A549 (cell line): Measurements from ENCODE around the gene ENPP3. TPM values are rescaled to one million over a fixed set of nuclear protein-coding genes. Genes with fewer than 3 reads are reported as not detected.
A peak's percentile ranks its signal among the peaks of the same experiment; 100 is the strongest.

ENCODE experiments used
- ATAC-seq, 2 experiments: fragments of 200-7000 bp in 1 of 2; fragments of >200 bp in 1 of 2; cut with Nextera tagmentation in 1 of 2; cut with Tn5 transposase in 1 of 2; 3 replicates each; pipeline versions ENCODE4 v1.8.0 to v1.9.1; 2018 to 2020; ENCODE audit warnings: mild to moderate bottlenecking in 1 of 2, moderate library complexity in 1 of 2
- CTCF ChIA-PET: fragments of 300-600 bp; sonication (Branson Sonifier 250); formaldehyde crosslinking; extraction: SDS; loops from one replicate; lab custom pipeline; 2021; ENCODE audit warnings: antibody characterized with exemption, inconsistent platforms; lab: Yijun Ruan, JAX
- POLR2A ChIA-PET: fragments of 350-600 bp; formaldehyde crosslinking; extraction: SDS; loops from one replicate; lab custom pipeline; 2021; ENCODE audit warnings: antibody characterized with exemption, inconsistent platforms; lab: Yijun Ruan, JAX
- DNase-seq, 2 experiments: peaks; one replicate each; pipeline versions ENCODE4 v3.0.0 to v3.0.0-alpha.2; 2011 to 2016; ENCODE audit warnings: low read depth in 1 of 2, low spot score in 1 of 2
- FAIRE-seq: peaks from 2 replicates; lab custom pipeline; 2011; peaks lifted over from hg19 to GRCh38; lab: Jason Lieb, UNC
- H3K27ac ChIP-seq, 2 experiments: fragments of >200 bp; sonication (Bioruptor Twin); formaldehyde crosslinking; 3 replicates each; pipeline ENCODE4 v1.5.1; 2016 to 2017
- H3K4me1 ChIP-seq: fragments of >200 bp; sonication (Bioruptor Twin); formaldehyde crosslinking; 3 replicates; pipeline ENCODE4 v1.6.1; 2016
- H3K4me2 ChIP-seq: fragments of >200 bp; sonication (Bioruptor Twin); formaldehyde crosslinking; 3 replicates; pipeline ENCODE4 v1.6.1; 2016
- H3K4me3 ChIP-seq: fragments of >200 bp; sonication (Bioruptor Twin); formaldehyde crosslinking; 3 replicates; pipeline ENCODE4 v1.5.1; 2016
- H3K9me3 ChIP-seq: fragments of >200 bp; sonication (Bioruptor Twin); formaldehyde crosslinking; 3 replicates; pipeline ENCODE4 v1.6.1; 2016
- ATOH8 ChIP-seq: fragments of 250-450 bp; sonication (Bioruptor Pico); IDR thresholded peaks from 2 replicates; pipeline ENCODE4 v1.5.0; 2020; ENCODE audit warnings: low read depth, mild to moderate bottlenecking, moderate library complexity
- BHLHE40 ChIP-seq: IDR thresholded peaks from 2 replicates; pipeline ENCODE4 v1.6.1; 2012; ENCODE audit warnings: low read depth, low read length, inconsistent platforms
- EHMT2 ChIP-seq: fragments of 200-600 bp; sonication (generic); IDR thresholded peaks from 2 replicates; pipeline ENCODE4 v1.6.1; 2016; ENCODE audit warnings: antibody characterized with exemption, low read depth, mild to moderate bottlenecking, moderate library complexity
- ELK1 ChIP-seq: fragments of 150-350 bp; IDR thresholded peaks from 2 replicates; pipeline ENCODE4 v1.6.1; 2014; ENCODE audit warnings: low read depth, mild to moderate bottlenecking, low read length
- ESRRA ChIP-seq: fragments of 150-350 bp; IDR thresholded peaks from 2 replicates; pipeline ENCODE4 v1.6.1; 2014; ENCODE audit warnings: mild to moderate bottlenecking, low read length, borderline replicate concordance
- FOSB ChIP-seq: fragments of 250-450 bp; sonication (Bioruptor Pico); IDR thresholded peaks from 2 replicates; pipeline ENCODE4 v1.5.0; 2020; ENCODE audit warnings: mild to moderate bottlenecking, moderate library complexity
- GATA3 ChIP-seq: IDR thresholded peaks from 2 replicates; pipeline ENCODE4 v1.6.1; 2012; ENCODE audit warnings: borderline replicate concordance
- HDAC2 ChIP-seq: fragments of 200-600 bp; sonication (generic); IDR thresholded peaks from 2 replicates; pipeline ENCODE4 v1.6.1; 2016
- HOXA7 ChIP-seq: fragments of 250-450 bp; sonication (Bioruptor Pico); IDR thresholded peaks from 2 replicates; pipeline ENCODE4 v1.5.0; 2020; ENCODE audit warnings: mild to moderate bottlenecking, moderate library complexity
- HOXB13 ChIP-seq: fragments of 250-450 bp; sonication (Bioruptor Pico); IDR thresholded peaks from 2 replicates; pipeline ENCODE4 v1.5.0; 2020; ENCODE audit warnings: low read depth, mild to moderate bottlenecking, moderate library complexity
- HOXB5 ChIP-seq: fragments of 250-450 bp; sonication (Bioruptor Pico); IDR thresholded peaks from 2 replicates; pipeline ENCODE4 v1.5.0; 2020; ENCODE audit warnings: mild to moderate bottlenecking, moderate library complexity
- JUNB ChIP-seq: fragments of >200 bp; sonication (Bioruptor Twin); formaldehyde crosslinking; IDR thresholded peaks from 2 replicates; pipeline ENCODE4 v1.6.1; 2016
- KDM1A ChIP-seq: fragments of 200-600 bp; sonication (generic); IDR thresholded peaks from 2 replicates; pipeline ENCODE4 v1.6.1; 2016; ENCODE audit warnings: low read depth, mild to moderate bottlenecking
- MAFK ChIP-seq: fragments of 450-650 bp; IDR thresholded peaks from 2 replicates; pipeline ENCODE4 v1.6.1; 2014; ENCODE audit not compliant: partially characterized antibody
- MAX ChIP-seq: IDR thresholded peaks from 2 replicates; pipeline ENCODE4 v1.6.1; 2012
- MAZ ChIP-seq: fragments of 150-350 bp; IDR thresholded peaks from 2 replicates; pipeline ENCODE4 v1.6.1; 2014; ENCODE audit warnings: antibody characterized with exemption, low read depth, low read length, borderline replicate concordance
- MYC ChIP-seq: IDR thresholded peaks from 2 replicates; pipeline ENCODE4 v1.6.1; 2012; ENCODE audit warnings: mild to moderate bottlenecking, inconsistent platforms, low read length, improper control_type of control experiment, borderline replicate concordance
- PBX3 ChIP-seq: IDR thresholded peaks from 2 replicates; pipeline ENCODE4 v1.6.1; 2012
- RCOR1 ChIP-seq: fragments of 150-350 bp; IDR thresholded peaks from 2 replicates; pipeline ENCODE4 v1.6.1; 2014; ENCODE audit warnings: antibody characterized with exemption, low read length, low read depth
- REST ChIP-seq: fragments of 200-600 bp; sonication (generic); IDR thresholded peaks from 2 replicates; pipeline ENCODE4 v1.6.1; 2016; ENCODE audit warnings: antibody characterized with exemption, mild to moderate bottlenecking, moderate library complexity
- RFX5 ChIP-seq: fragments of 450-650 bp; IDR thresholded peaks from 2 replicates; pipeline ENCODE4 v1.7.1; 2014; ENCODE audit warnings: antibody characterized with exemption, mild to moderate bottlenecking, moderate library complexity
- WGBS: methylation state at CpG from one replicate; pipeline ENCODE4 v1.1.6; 2017; ENCODE audit errors: missing lambda C conversion rate; 5-methylcytosine and 5-hydroxymethylcytosine counted together
- polyA plus RNA-seq, 4 experiments: library from polyadenylated mRNA; depleted of rRNA in 3 of 4; stranded (reverse); fragments of >200 nt; fragmentation: RNase III in 1 of 4; extraction: RNeasy Plus Mini Kit Qiagen cat#74134 plus additional on column Dnase treatment in 1 of 4; gene quantifications; 2 replicates in 3 of 4; 3 replicates in 1 of 4; pipeline ENCODE4 v1.2.3, GENCODE V29; 2011 to 2017

ENPP3 gene
- polyA plus RNA-seq, 2 of the 4 experiments (the other 2 are of a cell fraction) = not detected

GRCh38 chr6:131745476-131745875 lies 108.4 kb downstream of the ENPP3 start:
- ATAC-seq (no peak), DNase-seq (no peak), FAIRE-seq (no peak)
- WGBS = 48% methylated on average over 5 of the region's 5 CpGs
- H3K27ac ChIP-seq = no peak overlapping the region
- ChIA-PET CTCF (no interaction called here), POLR2A (no interaction called here)
- no peaks in the 10 kb centered on the region for H3K9me3 ChIP-seq
- H3K4me2 ChIP-seq = no peak overlapping the region
- H3K4me1 ChIP-seq = no peaks in the 10 kb centered on the region
- no peak overlapping the region for H3K4me3 ChIP-seq
- TF ChIP-seq MAFK (peak; percentile 46), FOSB (CRISPR knock-in tag) (no peak), HOXB5 (CRISPR knock-in tag) (no peak)

GRCh38 chr6:131747821-131748353 lies 110.8 kb downstream of the ENPP3 start:
- Histone ChIP-seq H3K9me3 (no peaks in the 10 kb centered on the region), H3K4me3 (no peak overlapping the region), H3K27ac (no peak overlapping the region), H3K4me2 (no peak overlapping the region), H3K4me1 (no peaks in the 10 kb centered on the region)
- POLR2A ChIA-PET = no interaction called here
- no peak for TF ChIP-seq RCOR1
- no peak for TF ChIP-seq EHMT2
- no peak for TF ChIP-seq ATOH8 (CRISPR knock-in tag)
- TF ChIP-seq ESRRA = no peak
- no peak for TF ChIP-seq ELK1
- no peak for TF ChIP-seq PBX3
- TF ChIP-seq KDM1A = no peak
- no peak for TF ChIP-seq HOXA7
- TF ChIP-seq BHLHE40 = no peak
- TF ChIP-seq JUNB = no peak
- no peak for TF ChIP-seq RFX5
- no peak for TF ChIP-seq MAX
- TF ChIP-seq REST = no peak
- TF ChIP-seq HDAC2 = no peak
- TF ChIP-seq MAZ = no peak
- TF ChIP-seq HOXB13 (CRISPR knock-in tag) = no peak
- no peak for TF ChIP-seq GATA3
- no peak for TF ChIP-seq MYC
- DNase-seq (no peak), ATAC-seq (no peak), FAIRE-seq (no peak)
- WGBS = 77% methylated on average over 7 of the region's 7 CpGs
- CTCF ChIA-PET = no interaction called here
